Memory B cell (primary cell): ENCODE measurements around the gene MANF.
A peak's percentile ranks its signal among the peaks of the same experiment; 100 is the strongest.

ENCODE experiments used
- ATAC-seq: fragments of 150-1000 bp; cut with Tn5 transposase; 2 replicates; pipeline ENCODE4 v1.10.0; 2021; ENCODE audit warnings: low read depth, mild to moderate bottlenecking, moderate library complexity
- DNase-seq, 2 donors: peaks; one replicate each; pipeline ENCODE4 v3.0.0; 2022; ENCODE audit warnings: low spot score in 2 of 2
- H3K27ac Mint-ChIP-seq: one replicate; pipeline ENCODE4 v1.8.0; 2022; ENCODE audit warnings: mild to moderate bottlenecking, moderate library complexity, mixed read lengths
- H3K27me3 Mint-ChIP-seq: one replicate; pipeline ENCODE4 v1.8.0; 2022; ENCODE audit warnings: mixed read lengths
- H3K36me3 Mint-ChIP-seq: one replicate; pipeline ENCODE4 v1.8.0; 2022; ENCODE audit warnings: mild to moderate bottlenecking, mixed read lengths
- H3K4me1 Mint-ChIP-seq: one replicate; pipeline ENCODE4 v1.8.0; 2022; ENCODE audit warnings: mixed read lengths
- H3K4me3 Mint-ChIP-seq: one replicate; pipeline ENCODE4 v1.8.0; 2022; ENCODE audit warnings: mild to moderate bottlenecking, moderate library complexity, mixed read lengths
- H3K9me3 Mint-ChIP-seq: one replicate; pipeline ENCODE4 v1.8.0; 2022; ENCODE audit warnings: mixed read lengths

MANF gene

DNA sequence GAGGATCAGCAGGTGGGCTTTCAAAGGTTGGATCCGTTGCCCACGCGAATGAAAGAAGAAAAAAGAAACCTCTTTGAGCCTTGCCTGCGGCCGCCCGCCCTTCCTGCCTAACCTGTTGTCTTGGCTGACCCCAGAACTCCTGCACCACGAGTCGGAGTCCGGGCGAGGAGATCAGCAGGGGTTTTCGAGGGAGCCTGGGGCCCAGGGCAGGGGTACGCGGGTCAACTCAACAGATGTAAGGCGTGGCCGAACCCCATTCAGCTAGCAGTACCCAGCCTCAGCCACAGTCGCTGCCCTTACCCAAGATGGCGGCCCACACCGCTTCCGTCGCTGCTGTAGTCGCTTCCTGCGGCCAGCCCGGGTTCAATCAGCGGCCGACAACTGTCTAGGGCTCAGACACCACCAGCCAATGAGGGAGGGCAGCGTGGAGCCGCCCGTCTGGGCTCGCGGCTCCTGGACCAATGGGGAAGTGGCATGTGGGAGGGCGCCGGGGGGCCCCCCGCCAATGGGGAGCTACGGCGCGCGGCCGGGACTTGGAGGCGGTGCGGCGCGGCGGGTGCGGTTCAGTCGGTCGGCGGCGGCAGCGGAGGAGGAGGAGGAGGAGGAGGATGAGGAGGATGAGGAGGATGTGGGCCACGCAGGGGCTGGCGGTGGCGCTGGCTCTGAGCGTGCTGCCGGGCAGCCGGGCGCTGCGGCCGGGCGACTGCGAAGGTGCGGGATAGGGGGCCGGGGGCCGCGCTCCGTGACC lies at the start of gene MANF:
Gene MANF, plus strand, starts transcription at position 566 of the 748 bp plus-strand sequence. Its CDS starts 52 bp downstream, at position 618.
- ATAC-seq: peak; percentile 94
- Mint-ChIP-seq H3K4me3 (peak within 1 kb of the TSS; percentile 86), H3K27me3 (no peaks in the 10 kb centered on the region), H3K27ac (peak within 1 kb of the TSS; percentile 88), H3K9me3 (no peaks in the 10 kb centered on the region), H3K36me3 (peaks cover 11% of the 10 kb centered on the region), H3K4me1 (peaks cover 25% of the 10 kb centered on the region)
- peak; percentile 88 to 94 for DNase-seq

DNA sequence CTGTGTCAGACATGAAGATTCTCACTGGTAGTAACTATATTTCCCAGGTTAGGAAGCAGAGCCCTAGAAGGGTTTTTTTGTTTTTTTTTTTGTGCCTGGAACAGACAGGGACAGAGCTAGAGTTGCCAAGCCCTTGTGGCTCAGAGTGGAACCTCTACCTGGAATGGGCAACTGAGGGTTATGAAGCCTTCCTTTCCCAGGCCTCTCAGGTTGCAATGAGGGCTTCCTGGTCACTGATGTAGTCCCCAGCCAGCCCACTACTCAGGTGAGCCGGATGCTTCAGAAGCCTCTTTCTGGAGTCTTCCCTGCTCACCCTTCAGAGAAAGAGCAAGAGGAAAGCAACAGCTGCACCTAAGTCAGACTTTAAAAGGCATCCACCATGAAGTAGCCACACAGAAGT lies 48.8 kb upstream of the MANF start:
- ATAC-seq (no peak), DNase-seq (no peak)
- Mint-ChIP-seq H3K4me3 (no peak overlapping the region), H3K9me3 (no peaks in the 10 kb centered on the region), H3K36me3 (no peaks in the 10 kb centered on the region), H3K4me1 (no peaks in the 10 kb centered on the region), H3K27me3 (peaks cover 2% of the 10 kb centered on the region), H3K27ac (no peak overlapping the region)

DNA sequence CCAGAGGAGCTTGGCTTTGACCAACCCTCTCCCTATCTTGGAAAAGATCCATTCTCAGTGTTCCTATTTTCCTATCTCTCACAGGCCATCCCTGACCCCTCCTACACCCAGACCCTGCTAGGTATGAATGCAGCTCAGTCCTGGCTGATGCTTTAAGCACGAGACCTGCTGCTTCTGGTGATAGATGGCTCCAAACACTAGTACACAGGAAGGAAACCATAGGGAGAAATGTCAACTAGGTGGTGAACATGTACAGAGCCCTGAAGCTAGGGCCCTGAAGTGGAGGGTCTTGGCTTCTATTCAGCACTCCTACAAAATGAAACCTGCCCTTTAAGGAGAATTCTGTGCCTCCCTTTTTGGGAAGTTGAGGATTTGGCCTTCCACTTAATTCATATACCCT lies 47.4 kb upstream of the MANF start:
- H3K4me1 Mint-ChIP-seq: no peaks in the 10 kb centered on the region
- peaks cover 2% of the 10 kb centered on the region for H3K27me3 Mint-ChIP-seq

DNA sequence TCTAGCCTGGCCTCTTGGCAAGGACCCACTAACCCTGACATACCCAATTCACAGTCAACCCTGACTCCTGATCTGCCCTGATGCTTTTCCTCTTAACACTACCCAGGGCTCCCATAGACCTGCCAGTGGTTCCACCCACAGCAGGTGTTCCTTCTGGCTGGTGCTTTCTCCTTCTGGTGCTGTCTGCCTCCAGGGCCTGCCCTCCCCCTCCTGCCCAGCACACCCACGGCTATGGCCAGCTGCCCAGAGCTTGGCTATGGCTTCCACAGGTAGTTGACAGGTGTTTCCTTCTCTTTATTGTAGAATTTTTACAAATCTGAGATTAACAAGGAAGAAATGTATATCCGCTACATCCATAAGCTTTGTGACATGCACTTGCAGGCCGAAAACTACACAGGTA lies 46.5 kb upstream of the MANF start:
- no peak overlapping the region for H3K4me3 Mint-ChIP-seq
- H3K27ac Mint-ChIP-seq: no peak overlapping the region
- no peaks in the 10 kb centered on the region for H3K9me3 Mint-ChIP-seq
- ATAC-seq (no peak), DNase-seq (no peak)
- no peaks in the 10 kb centered on the region for H3K36me3 Mint-ChIP-seq
- no peaks in the 10 kb centered on the region for H3K4me1 Mint-ChIP-seq
- peaks cover 3% of the 10 kb centered on the region for H3K27me3 Mint-ChIP-seq

More for the DNA sequence above, 47.4 kb upstream of the MANF start:
- Mint-ChIP-seq H3K27ac (no peak overlapping the region), H3K9me3 (no peaks in the 10 kb centered on the region), H3K4me3 (no peak overlapping the region), H3K36me3 (no peaks in the 10 kb centered on the region)
- ATAC-seq: no peak
- no peak for DNase-seq

DNA sequence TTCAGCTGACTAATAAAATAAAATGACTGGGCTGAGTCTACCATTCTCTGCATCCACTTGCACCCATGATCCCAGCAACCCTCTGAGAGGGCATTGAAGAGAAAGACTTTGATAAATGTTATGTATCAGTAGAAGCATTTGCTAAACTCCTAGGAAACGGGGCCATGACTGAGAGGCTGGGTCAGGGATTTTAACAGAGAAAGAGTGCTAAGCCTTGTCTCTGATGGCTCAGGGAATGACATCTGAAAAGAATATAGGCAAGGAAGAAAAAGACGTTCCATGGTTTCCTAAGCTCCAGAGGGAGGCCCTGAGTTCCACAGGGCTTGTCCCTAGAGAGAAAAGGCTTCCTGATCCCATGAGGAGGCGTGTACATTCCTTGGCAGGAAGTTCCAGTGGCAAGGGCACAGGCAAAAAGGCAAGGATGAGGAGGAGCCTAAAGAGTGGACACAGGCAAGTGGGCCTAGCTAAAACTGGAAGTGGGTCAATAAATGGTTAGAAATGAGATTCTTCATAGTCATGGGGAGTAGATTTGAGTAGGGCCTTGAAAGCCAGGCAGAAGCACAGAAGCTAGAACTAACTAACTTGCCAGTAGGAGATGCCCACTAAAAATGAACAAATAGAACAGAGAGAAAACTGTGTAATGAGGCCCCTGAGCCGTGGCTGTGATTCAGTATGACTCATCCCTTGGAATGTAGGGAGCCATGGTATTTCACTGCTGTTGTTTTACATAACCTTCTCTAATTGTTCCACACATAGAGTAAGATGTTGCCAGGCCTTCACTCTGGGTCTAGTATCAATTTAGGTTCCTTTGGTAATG lies 44.9 kb upstream of the MANF start:
- no peaks in the 10 kb centered on the region for H3K4me1 Mint-ChIP-seq
- H3K27ac Mint-ChIP-seq: no peak overlapping the region

DNA sequence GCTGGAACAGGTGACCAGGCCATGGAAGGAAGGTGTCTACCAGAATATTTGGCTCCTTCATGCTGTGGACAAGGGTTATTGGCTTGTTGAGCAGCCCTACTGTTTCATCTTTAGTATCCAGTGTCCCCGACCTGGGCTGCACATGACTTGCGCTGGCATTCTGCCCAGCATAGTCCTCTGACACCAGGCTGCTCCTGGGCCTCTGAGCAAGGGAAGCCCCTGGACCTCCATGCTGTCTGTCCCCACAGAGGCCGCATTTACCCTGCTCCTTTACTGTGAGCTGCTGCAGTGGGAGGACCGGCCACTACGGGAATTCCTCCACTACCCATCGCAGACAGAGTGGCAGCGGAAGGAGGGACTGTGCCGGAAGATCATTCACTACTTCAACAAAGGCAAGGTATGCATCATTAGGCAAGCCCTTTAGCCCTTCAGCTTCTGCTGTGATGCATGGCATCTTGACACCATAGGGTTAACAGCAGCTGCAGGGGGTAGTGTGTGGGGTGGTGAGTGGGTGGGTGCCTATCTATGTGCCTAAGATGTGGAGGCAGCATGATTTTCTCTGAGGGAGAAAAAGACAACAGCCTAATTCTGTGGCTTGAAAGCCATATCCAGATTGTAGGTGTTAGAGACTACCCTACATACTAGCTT lies 44.0 kb upstream of the MANF start:
- peaks cover 3% of the 10 kb centered on the region for H3K27me3 Mint-ChIP-seq
- H3K4me3 Mint-ChIP-seq: no peak overlapping the region
- H3K27ac Mint-ChIP-seq: no peak overlapping the region
- no peak for DNase-seq
- no peaks in the 10 kb centered on the region for H3K4me1 Mint-ChIP-seq
- no peak for ATAC-seq
- H3K36me3 Mint-ChIP-seq: no peaks in the 10 kb centered on the region
- no peaks in the 10 kb centered on the region for H3K9me3 Mint-ChIP-seq

More for the DNA sequence above, 44.9 kb upstream of the MANF start:
- Mint-ChIP-seq H3K9me3 (no peaks in the 10 kb centered on the region), H3K36me3 (no peaks in the 10 kb centered on the region), H3K4me3 (no peak overlapping the region), H3K27me3 (peaks cover 3% of the 10 kb centered on the region)
- ATAC-seq (no peak), DNase-seq (no peak)

DNA sequence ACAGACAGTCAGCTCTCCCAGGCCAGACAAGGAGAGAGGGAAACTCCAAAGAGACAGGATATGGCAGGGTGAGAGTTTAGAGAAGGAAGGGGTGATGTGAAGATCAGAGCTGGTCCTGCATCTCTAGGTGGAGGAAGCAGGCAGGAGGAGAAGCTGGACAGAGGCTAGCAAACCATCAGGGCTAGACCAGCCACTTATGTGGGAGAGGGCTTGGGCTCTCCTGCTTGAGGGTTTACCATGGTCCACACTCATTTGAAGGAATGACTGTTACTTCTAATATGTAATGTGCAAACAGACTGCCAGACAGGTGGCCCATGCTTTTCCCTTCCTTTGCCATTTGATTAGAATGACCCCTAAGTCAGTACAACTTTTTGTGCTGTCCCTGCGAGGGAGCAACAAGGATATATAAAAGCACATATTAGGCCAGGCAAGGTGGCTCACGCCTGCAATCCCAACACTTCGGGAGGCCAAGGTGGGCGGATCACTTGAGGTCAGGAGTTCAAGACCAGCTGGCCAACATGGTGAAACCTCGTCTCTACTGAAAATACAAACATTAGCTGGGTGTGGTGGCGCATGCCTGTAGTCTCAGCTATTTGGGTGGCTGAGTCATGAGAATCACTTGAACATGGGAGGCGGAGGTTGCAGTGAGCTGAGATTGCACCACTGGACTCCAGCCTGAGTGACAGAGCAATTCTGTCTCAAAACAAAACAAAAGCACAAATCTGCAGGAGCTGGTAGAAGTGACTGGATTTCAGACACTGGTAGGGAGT lies 41.0 kb upstream of the MANF start:
- H3K36me3 Mint-ChIP-seq: no peaks in the 10 kb centered on the region
- H3K9me3 Mint-ChIP-seq: no peaks in the 10 kb centered on the region
- ATAC-seq (no peak), DNase-seq (no peak)
- no peak overlapping the region for H3K4me3 Mint-ChIP-seq
- no peak overlapping the region for H3K27ac Mint-ChIP-seq
- no peaks in the 10 kb centered on the region for H3K4me1 Mint-ChIP-seq
- H3K27me3 Mint-ChIP-seq: peaks cover 3% of the 10 kb centered on the region

DNA sequence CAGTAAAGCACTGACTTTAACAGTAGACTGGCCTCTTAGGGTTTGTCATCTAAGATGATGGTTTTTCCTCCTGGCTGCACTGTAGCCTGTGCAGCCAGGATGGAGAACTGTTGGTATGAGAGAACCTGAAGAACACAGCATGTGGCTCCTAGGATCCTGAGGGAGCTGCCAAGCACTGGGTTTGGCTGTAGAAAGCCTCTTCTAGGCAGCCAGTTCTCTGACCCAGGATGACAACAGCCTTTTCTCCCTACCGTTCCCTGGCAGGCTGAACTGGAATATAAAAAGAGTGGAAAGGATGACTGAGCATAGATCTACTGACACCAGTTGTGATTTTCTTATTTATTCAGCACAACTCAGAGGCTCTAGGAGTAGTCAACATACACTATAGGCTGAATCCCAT lies 34.3 kb upstream of the MANF start:
- DNase-seq (no peak), ATAC-seq (no peak)
- Mint-ChIP-seq H3K27me3 (peaks cover 5% of the 10 kb centered on the region), H3K27ac (no peak overlapping the region), H3K36me3 (no peaks in the 10 kb centered on the region), H3K4me1 (no peaks in the 10 kb centered on the region), H3K4me3 (no peak overlapping the region), H3K9me3 (no peaks in the 10 kb centered on the region)

DNA sequence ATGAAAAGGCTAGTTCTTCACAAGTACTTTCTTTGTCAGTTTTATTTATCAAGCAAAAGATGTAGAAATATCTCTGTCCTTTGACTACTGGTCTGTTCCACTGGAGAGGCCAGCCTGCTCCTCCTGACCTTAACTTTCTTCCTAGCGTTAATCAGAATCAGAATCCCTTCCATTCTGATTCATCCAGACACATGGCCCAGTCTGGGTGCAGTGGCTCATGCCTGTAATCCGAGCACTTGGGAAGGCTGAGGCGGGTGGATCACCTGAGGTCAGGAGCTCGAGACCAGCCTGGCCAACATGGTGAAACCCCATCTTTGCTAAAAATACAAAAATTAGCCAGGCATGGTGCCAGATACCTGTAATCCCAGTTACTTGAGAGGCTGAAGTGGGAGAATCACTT lies 32.0 kb upstream of the MANF start:
- no peak overlapping the region for H3K4me3 Mint-ChIP-seq
- no peaks in the 10 kb centered on the region for H3K9me3 Mint-ChIP-seq
- no peaks in the 10 kb centered on the region for H3K36me3 Mint-ChIP-seq
- no peak for ATAC-seq
- DNase-seq: no peak
- no peaks in the 10 kb centered on the region for H3K4me1 Mint-ChIP-seq
- peaks cover 5% of the 10 kb centered on the region for H3K27me3 Mint-ChIP-seq
- no peak overlapping the region for H3K27ac Mint-ChIP-seq

DNA sequence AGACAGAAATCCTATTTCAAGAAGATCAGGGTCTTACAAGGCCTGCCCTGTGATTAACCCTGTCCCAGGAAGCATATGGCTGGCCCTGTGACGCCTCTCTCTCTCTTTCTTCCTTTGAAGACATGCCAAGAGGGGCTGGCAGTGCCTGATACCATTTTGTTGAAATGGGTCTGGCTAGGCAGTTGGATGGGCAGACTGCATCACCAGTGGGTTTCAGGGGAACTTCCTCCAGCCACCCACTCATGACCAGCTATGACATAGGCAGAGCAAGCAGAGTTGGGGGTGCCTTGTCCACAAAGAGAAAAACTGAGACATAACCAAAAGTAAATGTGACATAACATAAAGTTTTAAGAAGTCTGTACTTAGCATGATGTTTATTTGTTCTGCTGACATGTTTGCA lies 31.4 kb upstream of the MANF start:
- peaks cover 5% of the 10 kb centered on the region for H3K27me3 Mint-ChIP-seq
- H3K27ac Mint-ChIP-seq: no peak overlapping the region
- H3K9me3 Mint-ChIP-seq: no peaks in the 10 kb centered on the region
- no peaks in the 10 kb centered on the region for H3K4me1 Mint-ChIP-seq
- no peaks in the 10 kb centered on the region for H3K36me3 Mint-ChIP-seq
- DNase-seq: no peak
- no peak overlapping the region for H3K4me3 Mint-ChIP-seq
- no peak for ATAC-seq

DNA sequence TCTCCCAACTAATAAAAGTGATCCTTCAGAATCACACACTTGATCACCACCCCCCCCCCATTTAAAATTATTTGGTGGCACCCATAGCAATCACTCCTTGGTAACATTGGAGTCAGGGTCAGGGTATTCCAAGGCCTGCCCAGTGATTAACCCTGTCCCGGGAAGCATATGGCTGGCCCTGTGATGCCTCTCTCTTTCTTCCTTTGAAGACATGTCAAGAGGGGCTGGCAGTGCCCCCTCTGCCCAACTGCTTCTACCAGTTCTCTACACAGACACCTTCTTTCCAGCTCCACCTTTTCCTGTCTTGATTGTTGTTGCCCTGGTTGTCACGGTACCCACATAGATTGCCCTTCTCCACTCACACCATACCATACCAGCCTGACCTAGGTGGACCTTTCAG lies 30.9 kb upstream of the MANF start:
- no peak for DNase-seq
- Mint-ChIP-seq H3K36me3 (no peaks in the 10 kb centered on the region), H3K4me3 (no peak overlapping the region), H3K4me1 (no peaks in the 10 kb centered on the region), H3K27me3 (peaks cover 5% of the 10 kb centered on the region), H3K9me3 (no peaks in the 10 kb centered on the region), H3K27ac (no peak overlapping the region)
- ATAC-seq: no peak

DNA sequence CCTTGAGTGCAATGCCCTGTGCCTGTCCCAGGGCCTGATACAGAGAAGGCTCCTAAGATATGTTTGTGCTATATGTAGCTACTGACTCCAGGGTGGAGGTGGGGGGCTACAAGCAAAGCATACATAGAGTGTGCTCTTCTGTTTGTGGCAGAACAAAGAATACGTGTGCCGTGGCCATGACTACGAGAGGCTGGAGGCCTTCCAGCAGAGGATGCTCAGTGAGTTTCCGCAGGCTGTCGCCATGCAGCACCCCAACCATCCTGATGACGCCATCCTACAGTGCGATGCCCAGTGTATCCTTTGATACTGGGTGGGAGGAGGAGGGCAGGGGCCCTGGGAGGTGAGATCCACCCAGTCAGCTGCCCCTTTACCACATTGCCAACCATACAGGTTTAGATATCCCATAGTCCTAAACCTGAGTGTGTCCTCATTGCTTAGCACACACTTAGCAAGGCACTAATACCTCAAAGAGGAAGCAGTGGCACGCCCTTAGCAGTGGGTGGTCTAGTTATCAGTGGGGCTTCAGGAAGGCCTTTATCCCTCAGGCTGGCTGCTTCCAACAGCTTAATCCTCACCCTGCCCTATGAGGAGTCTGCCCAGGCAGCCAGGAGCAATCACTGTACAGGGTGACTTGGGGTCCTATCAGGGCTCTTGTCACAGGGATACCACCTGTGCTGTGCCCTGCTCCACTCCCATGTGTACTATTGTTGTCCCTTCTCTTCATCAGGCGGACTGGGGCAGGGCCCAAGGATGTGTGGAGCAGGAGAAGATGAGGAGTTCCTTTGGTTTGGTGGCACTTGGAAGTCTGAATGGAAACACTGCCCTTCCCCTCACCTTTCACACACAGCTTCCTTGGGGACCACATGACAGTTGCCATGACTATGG lies 30.1 kb upstream of the MANF start:
- Mint-ChIP-seq H3K27me3 (peaks cover 4% of the 10 kb centered on the region), H3K36me3 (no peaks in the 10 kb centered on the region), H3K27ac (no peak overlapping the region), H3K4me3 (no peak overlapping the region), H3K4me1 (no peaks in the 10 kb centered on the region), H3K9me3 (no peaks in the 10 kb centered on the region)
- DNase-seq (no peak), ATAC-seq (no peak)
